K562 (cell line): Measurements from ENCODE around the gene GPR82. TPM values are rescaled to one million over a fixed set of nuclear protein-coding genes. Genes with fewer than 3 reads are reported as not detected.
"Not testable (repeated sequence)": the region's sequence is repeated elsewhere in the genome, so short reads cannot be mapped to it uniquely, and the experiment has no call there.

Experiments
- ATAC-seq: fragments of 200-7000 bp; cut with Tn5 transposase; 3 replicates; pipeline ENCODE4 v1.9.1; 2020; ENCODE audit warnings: moderate library complexity
- Bru-seq: library from RNA; stranded (reverse); fragments of 400-500 nt; gene quantifications from one replicate; lab custom pipeline; 2021; lab: Mats Ljungman, UMichigan
- BruChase-seq, 2 experiments: library from RNA; stranded (reverse); fragments of 400-500 nt; gene quantifications; one replicate each; lab custom pipeline; 2021; lab: Mats Ljungman, UMichigan
- BruUV-seq: library from RNA; stranded (reverse); fragments of 400-500 nt; replicated peaks from 2 replicates; lab custom pipeline; 2021; lab: Mats Ljungman, UMichigan
- CTCF ChIA-PET: fragments of 300-600 bp; formaldehyde crosslinking; extraction: SDS; loops from one replicate; lab custom pipeline; 2021; ENCODE audit warnings: low intra/inter-chr PET ratio; lab: Yijun Ruan, JAX
- POLR2A ChIA-PET: fragments of 300-600, 350-650 bp; sonication (Branson Sonifier 250); formaldehyde crosslinking; extraction: SDS; loops from one replicate; lab custom pipeline; 2021; ENCODE audit warnings: antibody characterized with exemption, inconsistent platforms; lab: Yijun Ruan, JAX
- DNase-seq, 4 experiments: peaks; one replicate each; pipeline versions ENCODE4 v3.0.0 to v3.0.0-alpha.2; 2011 to 2018; ENCODE audit warnings: low spot score in 3 of 4, mixed read lengths in 3 of 4; ENCODE audit errors: extremely low read depth in 1 of 4
- FAIRE-seq: peaks from 2 replicates; lab custom pipeline; 2011; peaks lifted over from hg19 to GRCh38; lab: Jason Lieb, UNC
- H2AFZ ChIP-seq: 2 replicates; pipeline ENCODE4 v1.6.0; 2011; ENCODE audit warnings: low read depth, low read length, control low read depth, inconsistent platforms
- H3K27ac ChIP-seq: fragments of 200-600 bp; 3 replicates; pipeline ENCODE4 v1.8.0; 2011; ENCODE audit warnings: low read depth, mild to moderate bottlenecking, control low read depth, inconsistent platforms, low read length, moderate library complexity, mixed read lengths; ENCODE audit errors: extremely low read depth
- H3K27me3 ChIP-seq, 2 experiments: fragments of 300-600 bp in 1 of 2; 2 replicates in 1 of 2; 3 replicates in 1 of 2; pipeline versions ENCODE4 v1.6.0 to v1.8.0; 2011; ENCODE audit warnings: inconsistent platforms in 2 of 2, low read length in 2 of 2, mild to moderate bottlenecking in 1 of 2, mixed read lengths in 1 of 2, moderate library complexity in 1 of 2; ENCODE audit not compliant: control insufficient read depth in 2 of 2, insufficient read depth in 2 of 2
- H3K36me3 ChIP-seq: fragments of 300-600 bp; 3 replicates; pipeline ENCODE4 v1.8.0; 2011; ENCODE audit warnings: mild to moderate bottlenecking, low read length, inconsistent platforms; ENCODE audit not compliant: control insufficient read depth, insufficient read depth
- H3K4me1 ChIP-seq, 2 experiments: fragments of 200-600 bp in 1 of 2; replicated peaks in 1 of 2; 2 replicates in 1 of 2; 3 replicates in 1 of 2; pipeline versions ENCODE4 v1.5.1 to v1.8.0; 2011; ENCODE audit warnings: inconsistent platforms in 2 of 2, low read length in 2 of 2, mild to moderate bottlenecking in 1 of 2, mixed read lengths in 1 of 2, moderate library complexity in 1 of 2; ENCODE audit not compliant: control insufficient read depth in 2 of 2, insufficient read depth in 2 of 2
- H3K4me2 ChIP-seq: 2 replicates; pipeline ENCODE4 v1.6.1; 2011; ENCODE audit warnings: low read length, control low read depth, inconsistent platforms, mixed read lengths; ENCODE audit not compliant: insufficient read depth
- H3K4me3 ChIP-seq: fragments of 200-600 bp; sonication (generic), shearing (Covaris generic); 2 replicates; pipeline ENCODE4 v1.5.1; 2016; ENCODE audit warnings: control low read depth, inconsistent platforms
- H3K79me2 ChIP-seq: fragments of 200-600 bp; 3 replicates; pipeline ENCODE4 v1.8.0; 2011; ENCODE audit warnings: low read length, inconsistent platforms; ENCODE audit not compliant: control insufficient read depth, insufficient read depth
- H3K9ac ChIP-seq, 2 experiments: 2 replicates each; pipeline versions ENCODE4 v1.6.0 to v1.6.1; 2011; ENCODE audit warnings: low read depth in 2 of 2, low read length in 2 of 2, control low read depth in 1 of 2, inconsistent platforms in 1 of 2, mild to moderate bottlenecking in 1 of 2, mixed read lengths in 1 of 2; ENCODE audit not compliant: insufficient read depth in 1 of 2
- H3K9me1 ChIP-seq: one replicate; pipeline ENCODE4 v1.6.0; 2011; ENCODE audit warnings: inconsistent platforms, mild to moderate bottlenecking, low read length, moderate library complexity; ENCODE audit not compliant: control insufficient read depth, insufficient read depth
- H3K9me3 ChIP-seq: replicated peaks from 2 replicates; pipeline ENCODE4 v1.5.1; 2011; ENCODE audit warnings: low read depth, low read length, inconsistent platforms; ENCODE audit not compliant: control insufficient read depth, insufficient read depth
- H4K20me1 ChIP-seq: replicated peaks from 2 replicates; pipeline ENCODE4 v1.6.1; 2011; ENCODE audit warnings: low read length, inconsistent platforms, mixed read lengths; ENCODE audit not compliant: control insufficient read depth, insufficient read depth
- C11orf30 ChIP-seq: fragments of 450-650 bp; IDR thresholded peaks from 2 replicates; pipeline ENCODE4 v1.6.1; 2016; ENCODE audit warnings: low read depth, mild to moderate bottlenecking
- FOXA3 ChIP-seq, 2 experiments: fragments of 450-650 bp in 1 of 2; sonication (generic) in 1 of 2; formaldehyde crosslinking; IDR thresholded peaks in 1 of 2; conservative IDR thresholded peaks in 1 of 2; 2 replicates each; pipeline versions ENCODE4 v1.4.0 to v1.8.0; 2020 to 2022; ENCODE audit warnings: mild to moderate bottlenecking in 2 of 2, missing genetic modification reagents in 1 of 2
- GTF2E2 ChIP-seq: fragments of 200-800 bp; sonication (Bioruptor generic); IDR thresholded peaks from 2 replicates; pipeline ENCODE4 v1.6.1; 2016; ENCODE audit warnings: missing genetic modification characterization, missing compliant biosample characterization
- WGBS: fragments of 100-300 bp; shearing (Covaris generic); methylation state at CpG from one replicate; pipeline ENCODE4 v1.1.6; 2016; ENCODE audit warnings: low coverage, mixed read lengths; ENCODE audit not compliant: insufficient coverage; ENCODE audit errors: missing lambda C conversion rate; 5-methylcytosine and 5-hydroxymethylcytosine counted together
- in situ Hi-C: fragments of 300-500 bp; cut with MboI; formaldehyde crosslinking; loops from 4 replicates; pipeline ENCODE4 v1.15.0; 2018; ENCODE audit warnings: inconsistent platforms, mixed read lengths
- intact Hi-C: fragments of 100-400 bp; cut with micrococcal nuclease; formaldehyde crosslinking; loops from 2 replicates; pipeline ENCODE4 v1.14.2; 2022
- long read RNA-seq, 3 experiments: library from polyadenylated mRNA in 2 of 3; library from RNA in 1 of 3; unstranded in 2 of 3; stranded (forward) in 1 of 3; transcript quantifications; one replicate each; pipeline ENCODE4 v2.0.0, GENCODE V29; 2019 to 2022
- polyA minus RNA-seq, 3 experiments: library from RNA; depleted of rRNA, polyadenylated mRNA; stranded (reverse); fragments of >200 nt; gene quantifications; 2 replicates each; pipeline ENCODE4 v1.2.3, GENCODE V29; 2011
- polyA plus RNA-seq, 8 experiments: library from polyadenylated mRNA; depleted of rRNA in 4 of 8; stranded (reverse) in 5 of 8; unstranded in 3 of 8; fragments of >200 nt; fragmentation: Nextera tagmentation in 2 of 8; fragmentation: Illumina TruSeq in 1 of 8; extraction: Ambion mirVana in 2 of 8; extraction: Trizol in 1 of 8; gene quantifications; 2 replicates each; pipeline versions ENCODE4 v1.2.1 to v1.2.3, GENCODE V29; 2011 to 2014; ENCODE audit warnings: inconsistent platforms in 1 of 8, missing spikeins in 1 of 8
- total RNA-seq, 7 experiments: library from RNA; depleted of rRNA in 6 of 7; stranded (reverse); fragments of >200 nt in 6 of 7; fragmentation: Illumina TruSeq in 2 of 7; extraction: Trizol in 2 of 7; gene quantifications; 2 replicates each; pipeline versions ENCODE4 v1.2.1 to v1.2.3, GENCODE V29; 2011 to 2021; ENCODE audit warnings: low replicate concordance in 1 of 7
- TF ChIP-seq, protein P1 (sequence below), 2 experiments: fragments of 450-650 bp in 1 of 2; sonication (generic) in 1 of 2; formaldehyde crosslinking; conservative IDR thresholded peaks; 2 replicates each; pipeline versions ENCODE4 v1.4.0 to v1.8.1; 2020 to 2022; ENCODE audit warnings: mild to moderate bottlenecking in 1 of 2, missing genetic modification reagents in 1 of 2
- TF ChIP-seq, protein P2 (sequence below): fragments of 450-650 bp; IDR thresholded peaks from 2 replicates; pipeline ENCODE4 v1.6.1; 2016; ENCODE audit warnings: low read depth, mild to moderate bottlenecking, moderate library complexity

GPR82 gene, protein sequence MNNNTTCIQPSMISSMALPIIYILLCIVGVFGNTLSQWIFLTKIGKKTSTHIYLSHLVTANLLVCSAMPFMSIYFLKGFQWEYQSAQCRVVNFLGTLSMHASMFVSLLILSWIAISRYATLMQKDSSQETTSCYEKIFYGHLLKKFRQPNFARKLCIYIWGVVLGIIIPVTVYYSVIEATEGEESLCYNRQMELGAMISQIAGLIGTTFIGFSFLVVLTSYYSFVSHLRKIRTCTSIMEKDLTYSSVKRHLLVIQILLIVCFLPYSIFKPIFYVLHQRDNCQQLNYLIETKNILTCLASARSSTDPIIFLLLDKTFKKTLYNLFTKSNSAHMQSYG
- total RNA-seq (2011; cell fraction: chromatin; rRNA removed; ENCODE audit: low replicate concordance) = not detected in 2 replicates
- not detected in 2 replicates for total RNA-seq (2011; cell fraction: nucleolus; rRNA removed)
- not detected in 2 replicates for total RNA-seq (2011; cell fraction: nucleoplasm; rRNA removed)
- total RNA-seq (2014; rRNA removed) (not detected in 2 replicates), total RNA-seq (2014; rRNA removed; fragmentation: Illumina TruSeq; extraction: Trizol) (not detected in 2 replicates), total RNA-seq (2015; rRNA removed; fragmentation: Illumina TruSeq; extraction: Trizol) (not detected in 2 replicates), total RNA-seq (2021) (not detected in 2 replicates), polyA plus RNA-seq (2011; rRNA removed) (not detected in 2 replicates), polyA plus RNA-seq (2014; fragmentation: Illumina TruSeq; extraction: Trizol) (not detected in 2 replicates), polyA plus RNA-seq (2014; fragmentation: Nextera tagmentation; extraction: Ambion mirVana) (not detected), polyA plus RNA-seq (2014; rRNA removed) (not detected in 2 replicates), polyA minus RNA-seq (2011; rRNA and poly(A)+ RNA removed) (not detected in 2 replicates), Bru-seq, nascent RNA (not detected), BruChase-seq, experiment 1, labeled RNA remaining after a 2-hour chase (not detected), BruChase-seq, experiment 2, labeled RNA remaining after a 6-hour chase (not detected)
- polyA plus RNA-seq (2011; cell fraction: cytosol; rRNA removed) = not detected in 2 replicates
- not detected in 2 replicates for polyA plus RNA-seq (2011; cell fraction: nucleus; rRNA removed)
- not detected in 2 replicates for polyA plus RNA-seq (2012)
- not detected in 2 replicates for polyA minus RNA-seq (2011; cell fraction: cytosol; rRNA and poly(A)+ RNA removed)
- polyA minus RNA-seq (2011; cell fraction: nucleus; rRNA and poly(A)+ RNA removed) = not detected in 2 replicates
- long read RNA-seq, experiment 1 = 0 reads
- long read RNA-seq, experiment 2 = 0 reads
- long read RNA-seq, experiment 3 = 0 reads

DNA sequence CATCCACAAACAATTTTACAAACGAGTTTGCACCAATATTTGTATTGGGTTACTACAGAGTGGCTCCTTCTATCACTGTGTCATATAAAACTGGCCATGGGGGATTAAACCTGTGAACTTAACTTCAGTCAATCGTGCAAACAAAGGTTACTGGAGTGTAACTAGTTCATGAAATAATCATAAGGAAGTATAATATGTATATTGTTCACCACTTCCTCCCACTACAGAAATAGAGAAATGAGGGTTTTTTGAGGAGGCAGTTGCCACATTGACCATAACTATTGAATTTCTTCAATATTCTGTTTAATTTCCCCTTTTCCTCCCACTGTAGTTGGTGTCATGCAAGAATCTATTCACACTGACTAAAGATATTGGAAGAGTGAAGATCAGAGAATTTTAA, at the start of gene GPR82:
Gene GPR82, plus strand, starts transcription at position 356 of the 400 bp plus-strand sequence. CDS start 2,846 bp downstream, outside the sequence.
- ChIA-PET CTCF (no interaction called here), POLR2A (no interaction called here)
- no peaks in the 10 kb centered on the region for H3K36me3 ChIP-seq
- no peaks in the 10 kb centered on the region for H3K9me3 ChIP-seq
- ATAC-seq = no peak
- H3K27ac ChIP-seq = no peak within 1 kb of the TSS
- H3K4me2 ChIP-seq = no peak within 1 kb of the TSS
- 22% methylated on average over 2 of the region's 2 CpGs for WGBS
- no peak for TF ChIP-seq FOXA3 (CRISPR knock-in tag; conservative IDR thresholded peaks at IDR 0.05 in 1 of 2, IDR thresholded peaks at IDR 0.05 in 1 of 2)
- no peak for TF ChIP-seq GTF2E2 (tag)
- TF ChIP-seq, protein P1, sequence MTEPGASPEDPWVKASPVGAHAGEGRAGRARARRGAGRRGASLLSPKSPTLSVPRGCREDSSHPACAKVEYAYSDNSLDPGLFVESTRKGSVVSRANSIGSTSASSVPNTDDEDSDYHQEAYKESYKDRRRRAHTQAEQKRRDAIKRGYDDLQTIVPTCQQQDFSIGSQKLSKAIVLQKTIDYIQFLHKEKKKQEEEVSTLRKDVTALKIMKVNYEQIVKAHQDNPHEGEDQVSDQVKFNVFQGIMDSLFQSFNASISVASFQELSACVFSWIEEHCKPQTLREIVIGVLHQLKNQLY (CRISPR knock-in tag; conservative IDR thresholded peaks at IDR 0.05) = no peak
- TF ChIP-seq C11orf30 = no peak
- TF ChIP-seq, protein P2, sequence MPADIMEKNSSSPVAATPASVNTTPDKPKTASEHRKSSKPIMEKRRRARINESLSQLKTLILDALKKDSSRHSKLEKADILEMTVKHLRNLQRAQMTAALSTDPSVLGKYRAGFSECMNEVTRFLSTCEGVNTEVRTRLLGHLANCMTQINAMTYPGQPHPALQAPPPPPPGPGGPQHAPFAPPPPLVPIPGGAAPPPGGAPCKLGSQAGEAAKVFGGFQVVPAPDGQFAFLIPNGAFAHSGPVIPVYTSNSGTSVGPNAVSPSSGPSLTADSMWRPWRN = no peak
- DNase-seq = no peak
- no peak for FAIRE-seq
- H3K79me2 ChIP-seq = no peaks in the 10 kb centered on the region
- no TSS peak for BruUV-seq
- no peak within 1 kb of the TSS for H3K9ac ChIP-seq
- H4K20me1 ChIP-seq = no peaks in the 10 kb centered on the region
- H3K9me1 ChIP-seq = no peaks in the 10 kb centered on the region
- H2AFZ ChIP-seq = no peak within 1 kb of the TSS
- peaks cover 0 to 2% of the 10 kb centered on the region in 2 experiments; a peak in 2 of 5 replicates for H3K4me1 ChIP-seq
- H3K4me3 ChIP-seq = no peak within 1 kb of the TSS
- in situ Hi-C loops (no loop called here), intact Hi-C loops (no loop called here)
- no peaks in the 10 kb centered on the region for H3K27me3 ChIP-seq

DNA sequence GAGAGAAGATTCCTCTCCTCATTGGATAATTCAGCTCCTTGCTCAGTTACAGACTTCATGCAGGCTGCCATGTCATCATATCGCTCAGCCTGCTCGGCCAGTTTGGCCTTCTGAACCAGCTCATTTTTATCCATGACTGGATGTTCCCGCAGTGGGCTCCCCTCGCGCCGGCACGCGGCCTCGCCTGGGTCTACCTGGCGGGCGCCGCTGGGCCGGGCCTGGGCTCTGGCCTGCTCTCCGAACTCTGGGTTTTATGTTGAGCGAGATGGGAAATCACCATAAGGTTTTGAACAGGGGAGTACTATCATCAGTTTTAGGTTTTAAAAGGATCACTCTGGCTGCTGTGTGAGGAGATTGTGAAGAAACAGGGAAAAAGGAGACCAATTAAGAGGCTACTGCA, 47.6 kb upstream of the GPR82 start:
- H4K20me1 ChIP-seq, in situ Hi-C loops, POLR2A ChIA-PET, H3K27ac ChIP-seq, H3K9me3 ChIP-seq, CTCF ChIA-PET, H3K36me3 ChIP-seq, BruUV-seq, H3K4me1 ChIP-seq, ATAC-seq, H3K79me2 ChIP-seq, intact Hi-C loops, H3K9ac ChIP-seq, H3K4me3 ChIP-seq, FAIRE-seq, DNase-seq, H3K9me1 ChIP-seq, H3K4me2 ChIP-seq, H2AFZ ChIP-seq, H3K27me3 ChIP-seq: not testable (repeated sequence)
- 21% methylated on average over 13 of the region's 15 CpGs for WGBS
